CD4-positive, CD25-positive, alpha-beta regulatory T cell (primary cell): Measurements from ENCODE around the gene MOK. TPM values are rescaled to one million over a fixed set of nuclear protein-coding genes. Genes with fewer than 3 reads are reported as not detected.

Experiments used
- ATAC-seq, 2 donors: fragments of 150-1000 bp; cut with Tn5 transposase; one replicate each; pipeline ENCODE4 v1.10.0; 2021; ENCODE audit warnings: low read depth in 2 of 2, moderate number of reproducible peaks in 2 of 2, moderate library complexity in 1 of 2
- DNase-seq, 3 donors: peaks; one replicate each; pipeline versions ENCODE4 v3.0.0 to v3.0.0-alpha.2; 2012 to 2022; ENCODE audit warnings: mixed read lengths in 1 of 3
- H3K27ac ChIP-seq: one replicate; pipeline ENCODE4 v1.7.0; 2013; ENCODE audit warnings: mild to moderate bottlenecking, low read length; ENCODE audit not compliant: insufficient read depth, poor library complexity, severe bottlenecking
- H3K27me3 ChIP-seq: one replicate; pipeline ENCODE4 v1.7.0; 2013; ENCODE audit warnings: low read length; ENCODE audit not compliant: control insufficient read depth, insufficient read depth
- H3K36me3 ChIP-seq: one replicate; pipeline ENCODE4 v1.7.0; 2013; ENCODE audit warnings: mild to moderate bottlenecking, low read length, moderate library complexity; ENCODE audit not compliant: control insufficient read depth, insufficient read depth
- H3K4me1 ChIP-seq: 2 replicates; pipeline ENCODE4 v1.7.0; 2013; ENCODE audit warnings: mild to moderate bottlenecking, low read length; ENCODE audit not compliant: insufficient read depth, control insufficient read depth, poor library complexity, severe bottlenecking
- H3K4me3 ChIP-seq: one replicate; pipeline ENCODE4 v1.7.0; 2013; ENCODE audit warnings: low read depth, mild to moderate bottlenecking, low read length, moderate library complexity
- H3K9me3 ChIP-seq, 2 experiments: 1 replicate in 1 of 2; 2 replicates in 1 of 2; pipeline ENCODE4 v1.7.0; 2013; ENCODE audit warnings: low read length in 2 of 2, mild to moderate bottlenecking in 1 of 2, moderate library complexity in 1 of 2; ENCODE audit not compliant: control insufficient read depth in 2 of 2
- H3K27ac Mint-ChIP-seq, 3 donors: one replicate each; pipeline ENCODE4 v1.8.0; 2020 to 2022; ENCODE audit warnings: mild to moderate bottlenecking in 3 of 3, mixed read lengths in 3 of 3, moderate library complexity in 2 of 3
- H3K27me3 Mint-ChIP-seq: one replicate; pipeline ENCODE4 v1.8.0; 2022; ENCODE audit warnings: mild to moderate bottlenecking, mixed read lengths
- H3K36me3 Mint-ChIP-seq: one replicate; pipeline ENCODE4 v1.8.0; 2020; ENCODE audit warnings: mixed read lengths
- H3K4me1 Mint-ChIP-seq, 4 donors: one replicate each; pipeline ENCODE4 v1.8.0; 2020 to 2022; ENCODE audit warnings: mixed read lengths in 4 of 4, mild to moderate bottlenecking in 1 of 4
- H3K4me3 Mint-ChIP-seq, 4 donors: one replicate each; pipeline ENCODE4 v1.8.0; 2020 to 2022; ENCODE audit warnings: mild to moderate bottlenecking in 4 of 4, mixed read lengths in 4 of 4, moderate library complexity in 3 of 4
- H3K9me3 Mint-ChIP-seq, 7 donors: one replicate each; pipeline ENCODE4 v1.8.0; 2020 to 2022; ENCODE audit warnings: mixed read lengths in 7 of 7, mild to moderate bottlenecking in 3 of 7, moderate library complexity in 2 of 7
- polyA plus RNA-seq, 4 donors: library from polyadenylated mRNA; unstranded; fragments of 300-500 nt; fragmentation: Illumina TruSeq; gene quantifications; one replicate each; pipeline ENCODE4 v1.2.3, GENCODE V29; 2021
- total RNA-seq: library from RNA; stranded (reverse); gene quantifications from one replicate; pipeline ENCODE4 v1.2.3, GENCODE V29; 2022

Gene MOK
- total and polyA plus RNA-seq, 5 donors from 2014 or later: 0.73 to 1.4 (median 0.96) TPM; not detected in 1

GRCh38 chr14:102293781-102294180 lies 11.2 kb downstream of the MOK start:
- no peaks in the 10 kb centered on the region for H3K9me3 ChIP-seq
- no peaks in the 10 kb centered on the region for H3K36me3 ChIP-seq
- no peaks in the 10 kb centered on the region for H3K4me1 ChIP-seq
- no peak overlapping the region for H3K4me3 ChIP-seq
- Mint-ChIP-seq H3K4me1 (no peaks in the 10 kb centered on the region), H3K9me3 (no peaks in the 10 kb centered on the region), H3K36me3 (no peaks in the 10 kb centered on the region), H3K27me3 (peaks cover 12% of the 10 kb centered on the region), H3K4me3 (no peak overlapping the region), H3K27ac (no peak overlapping the region)
- no peaks in the 10 kb centered on the region for H3K27me3 ChIP-seq
- no peak overlapping the region for H3K27ac ChIP-seq
- ATAC-seq (no peak), DNase-seq (no peak)

- DNase-seq (no peak), ATAC-seq (no peak)
- Mint-ChIP-seq H3K27ac (no peak overlapping the region), H3K27me3 (peaks cover 12% of the 10 kb centered on the region), H3K36me3 (no peaks in the 10 kb centered on the region), H3K4me1 (no peaks in the 10 kb centered on the region), H3K9me3 (peaks cover 0 to 2% (median 0%) of the 10 kb centered on the region in 7 donors), H3K4me3 (no peak overlapping the region)
- no peak overlapping the region for H3K27ac ChIP-seq
- H3K9me3 ChIP-seq: no peaks in the 10 kb centered on the region
- no peaks in the 10 kb centered on the region for H3K4me1 ChIP-seq
- H3K27me3 ChIP-seq: no peaks in the 10 kb centered on the region
- H3K36me3 ChIP-seq: no peaks in the 10 kb centered on the region
- H3K4me3 ChIP-seq: no peak overlapping the region
Observed at GRCh38 chr14:102292441-102292840, 12.5 kb downstream of the MOK start.

DNA sequence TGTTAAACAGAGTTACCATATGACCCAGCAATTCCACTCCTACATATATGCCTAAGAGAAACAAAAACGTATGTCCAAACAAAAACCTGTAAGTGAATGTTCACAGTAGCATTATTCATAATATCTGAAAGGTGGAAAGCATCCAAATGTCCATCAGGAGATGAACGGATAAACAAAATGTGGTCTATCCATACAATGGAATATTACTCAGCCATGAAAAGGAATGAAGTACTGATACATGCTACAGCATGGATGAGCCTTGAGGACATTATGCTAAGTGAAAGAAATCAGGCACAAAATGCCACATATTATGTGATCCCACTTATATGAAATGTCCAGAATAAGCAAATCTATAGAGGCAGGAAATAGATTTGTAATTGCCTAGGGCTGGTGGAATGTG lies 16.8 kb downstream of the MOK start:
- DNase-seq (no peak), ATAC-seq (no peak)
- Mint-ChIP-seq H3K36me3 (no peaks in the 10 kb centered on the region), H3K27me3 (peaks cover under 1% of the 10 kb centered on the region), H3K9me3 (peaks cover 0 to 2% (median 0%) of the 10 kb centered on the region in 7 donors), H3K4me1 (no peaks in the 10 kb centered on the region), H3K27ac (no peak overlapping the region), H3K4me3 (no peak overlapping the region)
- H3K9me3 ChIP-seq: no peaks in the 10 kb centered on the region
- H3K27me3 ChIP-seq: no peaks in the 10 kb centered on the region
- no peaks in the 10 kb centered on the region for H3K36me3 ChIP-seq
- no peak overlapping the region for H3K4me3 ChIP-seq
- H3K27ac ChIP-seq: no peak overlapping the region
- H3K4me1 ChIP-seq: no peaks in the 10 kb centered on the region

- H3K27ac ChIP-seq: no peak overlapping the region
- Mint-ChIP-seq H3K27ac (no peak overlapping the region), H3K9me3 (peaks cover 0 to 2% (median 0%) of the 10 kb centered on the region in 7 donors), H3K4me1 (no peaks in the 10 kb centered on the region), H3K36me3 (no peaks in the 10 kb centered on the region), H3K4me3 (no peak overlapping the region), H3K27me3 (no peaks in the 10 kb centered on the region)
- H3K4me3 ChIP-seq: no peak overlapping the region
- no peaks in the 10 kb centered on the region for H3K36me3 ChIP-seq
- no peaks in the 10 kb centered on the region for H3K4me1 ChIP-seq
- H3K27me3 ChIP-seq: no peaks in the 10 kb centered on the region
- H3K9me3 ChIP-seq: no peaks in the 10 kb centered on the region
- ATAC-seq: no peak
- no peak for DNase-seq
Observed at GRCh38 chr14:102285106-102285505, 19.9 kb downstream of the MOK start.

- ATAC-seq (no peak), DNase-seq (no peak)
- Mint-ChIP-seq H3K27ac (no peak overlapping the region), H3K9me3 (peaks cover 0 to 2% (median 0%) of the 10 kb centered on the region in 7 donors), H3K36me3 (no peaks in the 10 kb centered on the region), H3K27me3 (no peaks in the 10 kb centered on the region), H3K4me1 (no peaks in the 10 kb centered on the region), H3K4me3 (no peak overlapping the region)
- no peaks in the 10 kb centered on the region for H3K36me3 ChIP-seq
- no peak overlapping the region for H3K4me3 ChIP-seq
- no peaks in the 10 kb centered on the region for H3K27me3 ChIP-seq
- no peaks in the 10 kb centered on the region for H3K4me1 ChIP-seq
- no peak overlapping the region for H3K27ac ChIP-seq
- H3K9me3 ChIP-seq: no peaks in the 10 kb centered on the region
Observed at GRCh38 chr14:102283631-102284129, 21.3 kb downstream of the MOK start.

DNA sequence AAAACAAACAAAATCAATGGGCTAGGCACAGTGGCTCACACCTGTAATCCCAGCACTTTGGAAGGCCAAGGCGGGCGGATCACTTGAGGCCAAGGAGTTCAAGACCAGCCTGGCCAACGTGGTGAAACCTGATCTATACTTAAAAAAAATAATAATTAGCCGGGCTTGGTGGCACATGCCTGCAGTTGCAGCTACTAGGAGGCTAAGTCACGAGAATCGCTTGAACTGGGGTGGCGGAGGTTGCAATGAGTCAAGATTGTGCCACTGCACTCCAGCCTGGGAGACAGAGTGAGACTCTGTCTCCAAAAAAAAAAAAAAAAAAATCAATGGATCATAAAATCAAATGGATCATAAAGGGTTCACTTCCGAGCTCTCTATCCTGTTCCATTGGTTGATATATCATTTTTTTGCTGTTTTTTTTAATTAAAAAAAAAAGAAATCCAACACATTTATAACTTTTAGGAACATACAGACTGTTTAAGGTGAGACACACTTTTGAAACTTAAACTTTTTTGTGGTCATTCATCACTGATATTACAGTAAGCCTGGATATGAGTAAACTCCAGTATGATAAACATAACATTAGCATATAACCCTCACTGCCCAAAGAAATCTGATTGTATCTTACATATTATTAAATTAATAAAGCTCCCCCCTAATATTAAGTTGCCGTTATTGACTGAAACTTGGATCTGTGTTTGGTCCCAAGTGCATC lies 22.1 kb downstream of the MOK start:
- Mint-ChIP-seq H3K4me1 (no peaks in the 10 kb centered on the region), H3K36me3 (no peaks in the 10 kb centered on the region), H3K9me3 (no peaks in the 10 kb centered on the region), H3K27me3 (no peaks in the 10 kb centered on the region), H3K4me3 (no peak overlapping the region), H3K27ac (no peak overlapping the region)
- no peak for ATAC-seq
- Histone ChIP-seq H3K27ac (no peak overlapping the region), H3K9me3 (no peaks in the 10 kb centered on the region), H3K4me3 (no peak overlapping the region), H3K36me3 (no peaks in the 10 kb centered on the region), H3K4me1 (no peaks in the 10 kb centered on the region), H3K27me3 (no peaks in the 10 kb centered on the region)
- DNase-seq: no peak

- H3K4me1 Mint-ChIP-seq: no peaks in the 10 kb centered on the region
- H3K27ac ChIP-seq: no peak overlapping the region
- ATAC-seq: no peak
- H3K36me3 Mint-ChIP-seq: no peaks in the 10 kb centered on the region
- no peak overlapping the region for H3K27ac Mint-ChIP-seq
- H3K4me3 ChIP-seq: no peak overlapping the region
- no peaks in the 10 kb centered on the region for H3K36me3 ChIP-seq
- no peaks in the 10 kb centered on the region for H3K9me3 ChIP-seq
- H3K4me3 Mint-ChIP-seq: no peak overlapping the region
- DNase-seq: no peak
- no peaks in the 10 kb centered on the region for H3K27me3 ChIP-seq
- no peaks in the 10 kb centered on the region for H3K4me1 ChIP-seq
- H3K9me3 Mint-ChIP-seq: no peaks in the 10 kb centered on the region
- H3K27me3 Mint-ChIP-seq: no peaks in the 10 kb centered on the region
Observed at GRCh38 chr14:102280376-102280962, 24.5 kb downstream of the MOK start.
